ENCODE data around the gene PPP6C. TPM values are rescaled to one million over a fixed set of nuclear protein-coding genes. Genes with fewer than 3 reads are reported as not detected.
A peak's percentile ranks its signal among the peaks of the same experiment; 100 is the strongest.
"Not testable (repeated sequence)": the region's sequence is repeated elsewhere in the genome, so short reads cannot be mapped to it uniquely, and the experiment has no call there.

Gene PPP6C
- total RNA-seq, 3 donors from 2014 or later, result 50.1 to 52.4 (median 51.4) TPM

DNA sequence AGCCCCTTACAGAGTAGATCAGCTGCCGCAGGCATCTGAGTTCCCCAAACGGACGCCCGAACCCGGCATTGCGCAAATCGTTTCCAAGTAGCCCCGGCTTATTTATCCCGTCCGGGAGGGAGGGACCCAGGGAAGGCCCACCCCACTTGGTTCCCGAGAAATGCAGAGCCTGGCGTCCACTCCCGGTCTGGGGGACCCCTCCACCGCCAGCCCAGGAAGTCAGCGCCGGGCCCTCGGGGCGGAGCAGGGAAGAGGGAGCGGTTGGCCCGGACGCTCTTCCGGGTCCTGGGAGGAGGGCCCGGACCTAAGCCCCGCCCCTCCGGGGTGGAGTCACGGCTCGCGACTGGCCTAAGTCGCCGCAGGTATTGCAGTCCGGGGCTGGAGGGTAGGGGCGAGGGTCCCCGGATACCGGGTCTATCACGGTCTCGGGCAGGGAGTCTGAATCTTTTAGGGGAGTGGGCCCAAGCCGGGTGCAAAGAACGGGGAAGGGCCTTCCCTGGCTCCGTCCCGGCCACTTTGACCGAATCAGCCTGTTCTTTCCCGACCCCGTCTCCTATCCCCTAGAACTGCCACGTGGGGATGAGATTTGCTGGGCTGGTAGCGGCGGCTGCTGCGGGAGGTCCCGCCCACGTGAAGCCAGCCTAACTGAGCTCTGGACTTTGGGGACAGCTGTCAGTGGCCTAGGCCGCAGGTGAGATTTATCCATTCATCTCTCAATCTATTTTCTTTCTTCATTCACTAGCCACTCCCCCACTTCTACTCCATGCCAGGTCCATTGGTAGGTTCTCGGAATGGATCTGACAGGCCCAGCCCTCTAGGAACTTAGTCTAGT, 10.8 kb upstream of the PPP6C start, which contains the start of gene RABEPK:
RABEPK (plus strand) TSS at position 327 of the 832 bp plus-strand sequence. CDS start 2,472 bp downstream, outside the sequence.
- Mint-ChIP-seq H3K27me3 (ENCODE audit: low read depth) (no peaks in the 10 kb centered on the region), H3K4me3 (peak within 1 kb of the TSS; percentile 94), H3K9me3 (no peaks in the 10 kb centered on the region), H3K36me3 (ENCODE audit: insufficient read depth) (peaks cover 13% of the 10 kb centered on the region), H3K4me1 (ENCODE audit: low read depth) (peaks cover 28% of the 10 kb centered on the region)
- ATAC-seq, result peak; percentile 99 to 100
- DNase-seq, result peak; percentile 87

- not testable (repeated sequence) for ATAC-seq; H3K4me3 Mint-ChIP-seq; H3K9me3 Mint-ChIP-seq; H3K27me3 Mint-ChIP-seq (ENCODE audit: low read depth); DNase-seq; H3K36me3 Mint-ChIP-seq (ENCODE audit: insufficient read depth)
- peaks cover 57% of the 10 kb centered on the region for H3K4me1 Mint-ChIP-seq (ENCODE audit: low read depth)
Observed at GRCh38 chr9:125195591-125195990, 6.0 kb upstream of the PPP6C start.

- not testable (repeated sequence) for H3K36me3 Mint-ChIP-seq (ENCODE audit: insufficient read depth); H3K27me3 Mint-ChIP-seq (ENCODE audit: low read depth); H3K9me3 Mint-ChIP-seq; ATAC-seq; DNase-seq
- peak overlapping the region; percentile 60 for H3K4me3 Mint-ChIP-seq
- peaks cover 60% of the 10 kb centered on the region for H3K4me1 Mint-ChIP-seq (ENCODE audit: low read depth)
Observed at GRCh38 chr9:125194466-125194865, 4.9 kb upstream of the PPP6C start.

DNA sequence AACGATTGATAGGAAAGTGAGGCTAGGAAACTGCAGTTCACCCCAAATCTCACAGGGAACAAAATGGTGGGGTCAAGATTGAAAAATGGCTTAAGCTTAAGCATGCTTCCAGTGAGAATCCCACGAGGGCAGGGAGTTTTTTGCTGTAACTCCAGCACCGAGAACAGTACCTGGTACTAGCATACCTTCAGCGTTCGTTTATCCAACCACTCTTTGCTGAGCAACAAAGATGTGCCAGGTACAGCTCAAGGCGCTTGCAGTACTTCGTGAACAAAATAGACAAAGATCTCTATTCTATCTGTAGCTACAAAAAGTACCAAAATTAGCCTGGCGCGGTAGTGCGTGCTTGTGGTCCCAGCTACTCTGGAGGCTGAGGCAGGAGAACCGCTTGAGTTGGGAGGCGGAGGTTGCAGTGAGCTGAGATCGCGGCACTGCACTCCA, 778 bp upstream of the PPP6C start:
- Mint-ChIP-seq H3K36me3 (ENCODE audit: insufficient read depth) (no peaks in the 10 kb centered on the region), H3K4me3 (peak overlapping the region; percentile 93), H3K9me3 (no peaks in the 10 kb centered on the region), H3K4me1 (ENCODE audit: low read depth) (peaks cover 60% of the 10 kb centered on the region), H3K27me3 (ENCODE audit: low read depth) (no peaks in the 10 kb centered on the region)
- ATAC-seq (peak in 1 of 2 donors; percentile 3), DNase-seq (no peak)

GRCh38 chr9:125189011-125189360, 617 bp downstream of the PPP6C start:
- Mint-ChIP-seq H3K36me3 (ENCODE audit: insufficient read depth) (peaks cover 3% of the 10 kb centered on the region), H3K9me3 (no peaks in the 10 kb centered on the region), H3K27me3 (ENCODE audit: low read depth) (no peaks in the 10 kb centered on the region), H3K4me1 (ENCODE audit: low read depth) (peaks cover 50% of the 10 kb centered on the region), H3K4me3 (peak overlapping the region; percentile 93)
- ATAC-seq, result peak; percentile 9 to 25
- peak; percentile 8 for DNase-seq

GRCh38 chr9:125183561-125183960, 6.0 kb downstream of the PPP6C start:
- Mint-ChIP-seq H3K9me3 (peaks cover 4% of the 10 kb centered on the region), H3K27me3 (ENCODE audit: low read depth) (no peaks in the 10 kb centered on the region), H3K4me1 (ENCODE audit: low read depth) (peaks cover 59% of the 10 kb centered on the region), H3K4me3 (no peak overlapping the region), H3K36me3 (ENCODE audit: insufficient read depth) (peaks cover 24% of the 10 kb centered on the region)
- ATAC-seq (no peak), DNase-seq (no peak)

GRCh38 chr9:125183054-125183453, 6.5 kb downstream of the PPP6C start:
- peaks cover 25% of the 10 kb centered on the region for H3K36me3 Mint-ChIP-seq (ENCODE audit: insufficient read depth)
- H3K27me3 Mint-ChIP-seq (ENCODE audit: low read depth), result no peaks in the 10 kb centered on the region
- H3K9me3 Mint-ChIP-seq, result peaks cover 4% of the 10 kb centered on the region
- no peak for DNase-seq
- H3K4me3 Mint-ChIP-seq, result no peak overlapping the region
- H3K4me1 Mint-ChIP-seq (ENCODE audit: low read depth), result peaks cover 62% of the 10 kb centered on the region
- no peak for ATAC-seq

DNA sequence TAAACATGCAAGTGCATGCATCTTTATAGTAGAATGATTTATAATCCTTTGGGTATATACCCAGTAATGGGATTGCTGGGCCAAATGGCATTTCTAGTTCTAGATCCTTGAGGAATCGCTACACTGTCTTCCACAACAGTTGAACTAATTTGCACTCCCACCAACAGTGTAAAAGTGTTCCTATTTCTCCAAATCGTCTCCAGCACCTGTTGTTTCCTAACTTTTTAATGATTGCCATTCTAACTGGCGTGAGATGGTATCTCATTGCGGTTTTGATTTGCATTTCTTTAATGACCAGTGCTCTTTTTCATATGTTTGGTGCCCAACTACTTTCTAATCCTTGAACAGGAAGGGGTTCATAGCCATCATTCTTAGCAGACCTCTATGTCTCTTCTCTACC, 7.8 kb downstream of the PPP6C start:
- peaks cover 29% of the 10 kb centered on the region for H3K36me3 Mint-ChIP-seq (ENCODE audit: insufficient read depth)
- not testable (repeated sequence) for DNase-seq

DNA sequence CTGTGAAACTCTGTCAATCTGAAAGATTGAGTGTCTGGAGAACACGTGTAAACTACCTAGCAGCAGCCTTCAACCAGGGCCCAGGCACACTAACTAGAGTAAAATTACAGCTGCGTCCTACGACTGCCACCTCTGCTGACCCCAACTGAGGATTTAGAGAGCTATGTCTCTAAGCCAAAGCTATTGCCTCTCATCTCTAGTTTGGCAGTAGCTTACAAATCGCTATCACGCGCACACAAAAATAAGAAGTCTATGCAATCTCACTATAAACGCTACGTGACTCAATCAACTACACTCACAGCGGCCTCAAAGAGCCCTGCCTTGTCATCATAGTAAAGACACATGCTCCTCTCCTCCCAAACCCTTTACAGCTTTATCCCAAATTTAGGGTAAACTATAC, 8.7 kb downstream of the PPP6C start:
- Mint-ChIP-seq H3K27me3 (ENCODE audit: low read depth) (no peaks in the 10 kb centered on the region), H3K9me3 (peaks cover 4% of the 10 kb centered on the region), H3K4me3 (no peak overlapping the region), H3K36me3 (ENCODE audit: insufficient read depth) (peaks cover 31% of the 10 kb centered on the region), H3K4me1 (ENCODE audit: low read depth) (peaks cover 63% of the 10 kb centered on the region)
- no peak for ATAC-seq
- no peak for DNase-seq

More for the DNA sequence above, 7.8 kb downstream of the PPP6C start:
- H3K27me3 Mint-ChIP-seq (ENCODE audit: low read depth); H3K9me3 Mint-ChIP-seq; ATAC-seq; H3K4me3 Mint-ChIP-seq: not testable (repeated sequence)
- H3K4me1 Mint-ChIP-seq (ENCODE audit: low read depth), result peaks cover 57% of the 10 kb centered on the region

- peaks cover 60% of the 10 kb centered on the region for H3K4me1 Mint-ChIP-seq (ENCODE audit: low read depth)
Observed at GRCh38 chr9:125179776-125180175, 9.8 kb downstream of the PPP6C start.

DNA sequence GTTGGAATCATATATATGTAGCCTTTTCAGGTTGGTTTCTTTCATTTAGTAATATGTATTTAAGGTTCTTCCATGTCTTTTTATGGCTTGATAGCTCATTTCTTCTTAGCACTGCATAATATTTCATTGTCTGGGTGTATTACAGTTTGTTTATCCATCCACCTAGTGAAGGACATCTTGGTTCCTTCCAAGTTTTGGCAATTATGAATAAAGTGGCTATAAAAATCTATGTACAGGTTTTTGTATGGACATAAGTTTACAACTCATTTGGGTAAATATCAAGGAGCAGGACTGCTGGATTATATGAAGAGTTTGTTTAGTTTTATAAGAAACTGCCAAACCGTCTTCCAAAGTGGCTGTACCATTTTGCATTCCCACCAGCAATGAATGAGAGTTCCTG, 11.7 kb downstream of the PPP6C start:
- peaks cover 58% of the 10 kb centered on the region for H3K4me1 Mint-ChIP-seq (ENCODE audit: low read depth)
- no peak for DNase-seq
- peaks cover 27% of the 10 kb centered on the region for H3K36me3 Mint-ChIP-seq (ENCODE audit: insufficient read depth)
- ATAC-seq, result no peak
- no peak overlapping the region for H3K4me3 Mint-ChIP-seq
- peaks cover 4% of the 10 kb centered on the region for H3K9me3 Mint-ChIP-seq
- no peaks in the 10 kb centered on the region for H3K27me3 Mint-ChIP-seq (ENCODE audit: low read depth)

More at GRCh38 chr9:125179776-125180175, 9.8 kb downstream of the PPP6C start:
- H3K9me3 Mint-ChIP-seq; H3K27me3 Mint-ChIP-seq (ENCODE audit: low read depth); DNase-seq; H3K4me3 Mint-ChIP-seq; ATAC-seq: not testable (repeated sequence)
- H3K36me3 Mint-ChIP-seq (ENCODE audit: insufficient read depth), result peaks cover 31% of the 10 kb centered on the region

GRCh38 chr9:125176636-125177035, 13.0 kb downstream of the PPP6C start:
- ATAC-seq, result no peak
- no peaks in the 10 kb centered on the region for H3K27me3 Mint-ChIP-seq (ENCODE audit: low read depth)
- H3K4me1 Mint-ChIP-seq (ENCODE audit: low read depth), result peaks cover 55% of the 10 kb centered on the region
- H3K9me3 Mint-ChIP-seq, result no peaks in the 10 kb centered on the region
- no peak overlapping the region for H3K4me3 Mint-ChIP-seq
- no peak for DNase-seq
- H3K36me3 Mint-ChIP-seq (ENCODE audit: insufficient read depth), result peaks cover 20% of the 10 kb centered on the region

DNA sequence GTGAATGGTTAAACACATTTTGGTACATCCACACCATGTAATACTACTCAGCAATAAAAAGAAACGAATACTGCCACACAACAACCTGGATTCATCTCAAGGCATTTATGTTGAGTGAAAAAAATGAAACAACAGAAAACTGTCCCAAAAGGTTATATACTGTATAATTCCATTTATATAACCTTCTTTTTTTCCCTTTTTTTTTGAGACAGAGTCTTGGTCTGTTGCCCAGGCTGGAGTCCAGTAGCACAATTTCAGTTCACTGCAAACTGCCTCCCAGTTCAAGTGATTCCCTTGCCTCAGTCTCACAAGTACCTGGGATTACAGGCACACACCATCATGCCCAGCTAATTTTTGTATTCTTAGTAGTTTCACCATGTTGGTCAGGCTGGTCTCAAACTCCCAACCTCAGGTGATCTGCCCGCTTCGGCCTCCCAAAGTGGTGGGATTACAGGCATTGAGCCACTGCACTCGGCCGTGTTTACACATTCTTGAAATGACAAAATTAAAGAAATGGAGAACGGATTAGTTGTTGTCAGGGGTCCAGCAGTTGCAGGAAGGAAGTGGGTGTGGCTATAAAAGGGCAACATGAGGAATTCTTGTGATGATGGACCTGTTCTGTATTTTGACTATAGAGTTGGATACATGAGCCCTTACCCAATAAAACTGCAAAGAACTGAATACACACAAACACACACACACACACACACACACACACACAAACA, 17.4 kb downstream of the PPP6C start:
- ATAC-seq, result no peak
- Mint-ChIP-seq H3K4me1 (ENCODE audit: low read depth) (peaks cover 39% of the 10 kb centered on the region), H3K9me3 (no peaks in the 10 kb centered on the region)

DNA sequence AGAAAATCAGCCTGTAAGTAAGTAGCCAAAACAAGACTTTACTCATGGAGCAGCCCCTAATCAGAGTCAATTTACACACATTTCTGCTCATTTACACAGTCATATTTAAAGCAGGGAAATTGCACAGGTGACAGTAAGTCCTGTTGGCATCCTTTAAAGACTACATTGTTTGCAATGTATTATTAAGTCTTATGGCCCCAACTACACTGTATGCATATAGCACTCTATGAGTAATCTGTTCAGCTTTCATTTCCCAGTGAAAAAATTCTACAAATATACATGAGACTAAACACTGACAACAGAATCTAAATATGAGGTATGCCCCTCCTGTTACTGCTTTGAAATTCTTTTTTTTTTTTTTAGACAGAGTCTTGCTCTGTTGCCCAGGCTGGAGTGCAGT, 19.7 kb downstream of the PPP6C start:
- H3K4me1 Mint-ChIP-seq (ENCODE audit: low read depth), result peaks cover 32% of the 10 kb centered on the region
- DNase-seq, result no peak
- H3K27me3 Mint-ChIP-seq (ENCODE audit: low read depth), result no peaks in the 10 kb centered on the region
- ATAC-seq, result no peak
- no peak overlapping the region for H3K4me3 Mint-ChIP-seq
- H3K9me3 Mint-ChIP-seq, result no peaks in the 10 kb centered on the region
- H3K36me3 Mint-ChIP-seq (ENCODE audit: insufficient read depth), result peaks cover 23% of the 10 kb centered on the region

More for the DNA sequence above, 17.4 kb downstream of the PPP6C start:
- no peak for DNase-seq
- H3K4me3 Mint-ChIP-seq, result no peak overlapping the region
- no peaks in the 10 kb centered on the region for H3K27me3 Mint-ChIP-seq (ENCODE audit: low read depth)
- peaks cover 27% of the 10 kb centered on the region for H3K36me3 Mint-ChIP-seq (ENCODE audit: insufficient read depth)
